ENCODE results near the gene KRT25.

KRT25 gene, protein sequence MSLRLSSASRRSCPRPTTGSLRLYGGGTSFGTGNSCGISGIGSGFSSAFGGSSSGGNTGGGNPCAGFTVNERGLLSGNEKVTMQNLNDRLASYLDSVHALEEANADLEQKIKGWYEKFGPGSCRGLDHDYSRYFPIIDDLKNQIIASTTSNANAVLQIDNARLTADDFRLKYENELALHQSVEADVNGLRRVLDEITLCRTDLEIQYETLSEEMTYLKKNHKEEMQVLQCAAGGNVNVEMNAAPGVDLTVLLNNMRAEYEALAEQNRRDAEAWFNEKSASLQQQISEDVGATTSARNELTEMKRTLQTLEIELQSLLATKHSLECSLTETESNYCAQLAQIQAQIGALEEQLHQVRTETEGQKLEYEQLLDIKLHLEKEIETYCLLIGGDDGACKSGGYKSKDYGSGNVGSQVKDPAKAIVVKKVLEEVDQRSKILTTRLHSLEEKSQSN

DNA sequence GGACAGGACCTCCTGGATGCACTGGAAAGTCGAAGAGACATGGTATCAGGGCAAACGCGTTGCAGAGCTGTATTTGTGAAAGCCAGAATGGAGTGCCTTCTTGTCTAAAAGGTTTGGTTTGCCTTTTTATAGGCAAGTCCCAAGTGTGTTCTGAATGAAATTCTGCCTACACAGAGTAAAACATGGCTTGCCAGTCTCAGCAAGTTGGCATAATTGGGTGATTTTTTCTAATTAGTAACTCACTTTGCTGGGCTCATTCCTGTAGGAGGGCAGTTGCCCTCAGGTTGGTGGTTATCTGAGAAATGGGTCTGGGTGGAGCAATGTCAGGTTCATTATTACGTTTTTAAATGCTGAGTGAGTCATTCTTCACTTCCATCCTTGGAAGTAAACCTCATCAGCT lies at the start of gene KRT25:
TSS of gene KRT25 (minus strand) at position 101 of the 400 bp plus-strand sequence. CDS start at position 41, 60 bp downstream.
- no peak for DNase-seq (ENCODE audit: low read depth in 2 of 2)

GRCh38 chr17:40803617-40804082 lies 48.5 kb upstream of the KRT25 start:
- DNase-seq (ENCODE audit: low read depth in 2 of 2): peak; percentile 41 to 59

GRCh38 chr17:40801157-40801556 lies 46.0 kb upstream of the KRT25 start:
- no peak for DNase-seq (ENCODE audit: low read depth in 2 of 2)

DNA sequence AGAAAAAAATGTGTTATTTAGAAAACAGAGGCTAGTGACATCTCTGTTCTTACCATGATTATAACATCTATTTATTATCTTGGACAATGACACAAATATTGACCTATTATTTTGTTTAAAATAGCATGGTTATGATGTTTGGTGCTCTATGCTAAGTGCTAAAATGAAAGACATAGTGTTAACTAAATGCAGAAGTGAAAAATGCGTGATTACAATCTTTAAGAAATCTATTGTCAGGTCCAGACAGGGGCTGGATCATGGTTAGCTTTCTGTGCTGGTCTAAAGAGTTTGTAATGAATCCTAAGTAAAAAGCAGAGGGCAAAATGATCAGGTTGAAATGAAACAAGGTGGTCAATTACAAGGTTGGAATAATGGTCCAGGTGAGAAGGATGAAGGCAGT lies 45.2 kb upstream of the KRT25 start:
- DNase-seq (ENCODE audit: low read depth in 2 of 2): no peak

GRCh38 chr17:40799859-40800258 lies 44.7 kb upstream of the KRT25 start, which contains the start of gene KRT28:
KRT28 (minus strand) TSS chr17:40799959; CDS start chr17:40799893, 66 bp downstream.
- DNase-seq (ENCODE audit: low read depth in 2 of 2): no peak

- DNase-seq (ENCODE audit: low read depth in 2 of 2): no peak
These were observed 41.7 kb upstream of the KRT25 start for GRCh38 chr17:40796846-40797245.

GRCh38 chr17:40795019-40795667 lies 40.0 kb upstream of the KRT25 start:
- DNase-seq (ENCODE audit: low read depth in 2 of 2): no peak

- DNase-seq (ENCODE audit: low read depth in 2 of 2): no peak
These were observed 39.3 kb upstream of the KRT25 start for GRCh38 chr17:40794466-40794865.

- DNase-seq (ENCODE audit: low read depth in 2 of 2): no peak
These were observed 38.7 kb upstream of the KRT25 start for GRCh38 chr17:40793832-40794231.

GRCh38 chr17:40791787-40792436 lies 36.8 kb upstream of the KRT25 start:
- no peak for DNase-seq (ENCODE audit: low read depth in 2 of 2)

DNA sequence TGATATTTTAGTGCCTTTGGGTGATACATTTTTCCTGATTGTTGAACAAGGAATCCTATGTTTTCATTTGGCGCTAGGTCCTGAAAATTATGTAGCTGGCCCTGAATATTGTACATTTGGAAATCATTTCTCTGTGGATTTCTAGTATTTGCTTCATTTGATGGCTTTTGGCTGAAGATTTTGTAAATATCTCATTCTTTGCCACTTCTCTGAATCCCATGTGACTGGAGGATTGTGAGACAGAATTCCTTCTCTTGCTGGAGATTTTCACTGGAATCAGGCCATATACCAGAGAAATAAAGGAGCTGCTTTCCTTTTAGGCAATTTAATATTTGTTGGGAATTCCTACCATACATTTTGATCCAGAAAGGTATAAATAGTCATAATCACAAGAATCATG lies 36.0 kb upstream of the KRT25 start:
- no peak for DNase-seq (ENCODE audit: low read depth in 2 of 2)

DNA sequence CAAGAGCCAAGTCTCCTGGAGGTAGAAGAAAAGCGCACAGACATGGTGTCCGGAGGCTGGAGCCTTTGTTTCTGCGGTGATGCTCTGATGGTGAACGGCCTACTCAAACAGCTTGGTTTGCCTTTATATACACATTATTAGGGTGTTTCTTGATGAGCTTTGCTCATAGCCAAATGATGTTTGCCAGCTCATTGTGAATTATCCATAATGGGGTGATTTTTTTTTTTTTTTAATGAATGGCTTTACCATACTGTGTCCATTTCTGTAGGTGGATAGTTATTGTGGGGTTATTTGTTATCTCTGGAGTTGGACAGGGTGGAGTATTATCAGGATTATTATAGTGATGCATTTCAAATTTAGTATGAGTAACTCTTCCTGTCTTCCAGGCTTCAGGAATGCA lies 27.3 kb upstream of the KRT25 start, which contains the start of gene KRT27:
TSS of gene KRT27 (minus strand) at position 101 of the 400 bp plus-strand sequence. CDS start at position 44, 57 bp downstream.
- no peak for DNase-seq (ENCODE audit: low read depth in 2 of 2)

DNA sequence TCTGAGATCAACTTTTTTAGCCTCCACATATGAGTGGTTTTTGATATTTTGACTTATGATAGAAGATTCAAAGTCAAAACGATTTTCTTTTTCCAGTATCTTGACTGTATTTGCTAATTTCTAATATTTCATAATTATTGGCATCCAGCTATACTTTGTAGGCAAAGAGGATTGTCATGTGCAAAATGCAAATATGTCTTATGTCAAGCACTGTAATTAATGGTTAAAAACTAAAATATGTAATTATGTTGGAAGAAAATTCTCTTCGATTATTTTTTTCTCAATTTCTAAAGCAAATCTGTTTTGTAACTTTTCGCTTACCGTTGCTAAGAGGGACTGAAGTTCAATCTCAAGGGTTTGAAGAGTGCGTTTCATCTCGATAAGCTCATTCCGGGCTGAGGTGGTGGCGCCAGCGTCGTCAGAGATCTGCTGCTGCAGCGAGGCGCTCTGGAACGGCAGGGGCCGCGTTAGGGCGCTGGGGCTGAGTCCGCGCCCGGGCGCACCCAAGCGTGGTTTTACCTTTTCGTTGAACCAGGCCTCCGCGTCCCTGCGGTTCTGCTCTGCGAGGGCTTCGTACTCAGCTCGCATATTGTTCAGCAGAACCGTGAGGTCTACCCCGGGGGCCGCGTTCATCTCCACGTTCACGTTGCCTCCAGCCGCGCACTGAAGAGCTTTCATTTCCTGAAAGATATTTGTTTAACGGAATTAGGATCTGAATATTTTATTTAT lies 24.2 kb upstream of the KRT25 start:
- DNase-seq (ENCODE audit: low read depth in 2 of 2): no peak

DNA sequence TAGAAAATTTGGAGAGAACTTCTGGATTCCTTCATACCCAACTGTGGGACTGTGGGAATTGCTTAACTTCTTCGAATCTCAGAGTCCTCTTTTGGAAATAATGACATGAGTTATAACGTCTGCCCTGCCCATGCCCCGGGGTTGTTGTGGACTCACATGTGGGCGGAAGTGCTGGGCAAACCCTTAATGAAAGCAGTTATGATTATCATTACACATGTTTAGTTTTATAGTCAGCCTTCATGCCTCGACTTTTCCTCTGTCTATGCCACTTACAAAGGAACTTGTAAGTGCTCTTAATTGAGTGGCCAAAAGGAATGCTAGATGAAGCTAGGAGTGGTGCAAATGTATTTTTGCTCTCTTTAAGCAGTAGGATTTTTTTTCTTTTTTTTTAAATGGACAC lies 23.3 kb upstream of the KRT25 start:
- DNase-seq (ENCODE audit: low read depth in 2 of 2): no peak

- no peak for DNase-seq (ENCODE audit: low read depth in 2 of 2)
These were observed 22.8 kb upstream of the KRT25 start for GRCh38 chr17:40777971-40778370.

GRCh38 chr17:40777459-40777858 lies 22.3 kb upstream of the KRT25 start:
- DNase-seq (ENCODE audit: low read depth in 2 of 2): no peak

DNA sequence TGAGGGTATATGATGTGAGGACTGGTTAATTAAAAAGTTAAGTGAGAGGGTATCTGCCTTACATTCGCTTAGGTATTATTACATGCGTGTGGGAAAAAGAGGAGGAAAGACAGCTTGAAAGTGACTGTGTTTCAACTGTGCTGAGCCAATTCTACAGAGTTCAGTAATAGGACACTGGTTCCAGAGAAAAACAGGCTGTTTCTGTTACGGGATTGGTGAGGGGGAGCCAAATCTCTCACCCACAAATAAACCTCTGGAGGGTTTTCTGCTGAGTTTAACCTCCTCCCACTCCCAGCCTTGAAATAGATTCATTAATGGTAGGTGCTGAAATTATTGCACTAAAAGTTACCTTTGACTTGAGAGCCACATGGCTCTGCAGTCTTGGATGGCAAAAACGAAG lies 20.8 kb upstream of the KRT25 start:
- no peak for DNase-seq (ENCODE audit: low read depth in 2 of 2)

GRCh38 chr17:40772101-40772500 lies 17.0 kb upstream of the KRT25 start, which contains the start of gene KRT26:
KRT26 (minus strand) TSS chr17:40772201; CDS start chr17:40772113, 88 bp downstream.
- DNase-seq (ENCODE audit: low read depth in 2 of 2): no peak

GRCh38 chr17:40765657-40766056 lies 10.5 kb upstream of the KRT25 start:
- no peak for DNase-seq (ENCODE audit: low read depth in 2 of 2)

- no peak for DNase-seq (ENCODE audit: low read depth in 2 of 2)
These were observed 8.6 kb upstream of the KRT25 start for GRCh38 chr17:40763752-40764151.
